Activated CD8-positive, alpha-beta memory T cell treated with anti-CD3 and anti-CD28 coated beads for 36 hours (primary cell): Measurements from ENCODE around the gene ADIRF. TPM values are rescaled to one million over a fixed set of nuclear protein-coding genes. Genes with fewer than 3 reads are reported as not detected.
"Not testable (repeated sequence)": the region's sequence is repeated elsewhere in the genome, so short reads cannot be mapped to it uniquely, and the experiment has no call there.

Source experiments
- CTCF ChIA-PET: fragments of 350-600 bp; sonication (Branson Sonifier 250); formaldehyde crosslinking; loops from one replicate; lab custom pipeline; 2021; ENCODE audit warnings: antibody characterized with exemption; lab: Charles Lee
- POLR2A ChIA-PET: fragments of 350-600 bp; sonication (Branson Sonifier 250); formaldehyde crosslinking; loops from one replicate; lab custom pipeline; 2021; ENCODE audit warnings: antibody characterized with exemption; lab: Charles Lee
- total RNA-seq, 2 experiments: library from RNA; stranded (reverse); gene quantifications; one replicate each; pipeline ENCODE4 v1.2.3, GENCODE V29; 2021

The ADIRF gene
- total RNA-seq, 2 experiments from 2014 or later: not detected

- ChIA-PET POLR2A (interaction anchor here (1.0 kb wide), 1 partner anchor 123 kb away, joined by 5 read pairs; no protein-coding TSS in a partner anchor), CTCF (interaction anchor here (0.6 to 1.5 kb wide), 3 partner anchors 10 to 89 kb away, joined by 3 to 6 read pairs (median 4); no protein-coding TSS in a partner anchor)
Observed at GRCh38 chr10:86970162-86970981, 2.1 kb downstream of the ADIRF start.

DNA sequence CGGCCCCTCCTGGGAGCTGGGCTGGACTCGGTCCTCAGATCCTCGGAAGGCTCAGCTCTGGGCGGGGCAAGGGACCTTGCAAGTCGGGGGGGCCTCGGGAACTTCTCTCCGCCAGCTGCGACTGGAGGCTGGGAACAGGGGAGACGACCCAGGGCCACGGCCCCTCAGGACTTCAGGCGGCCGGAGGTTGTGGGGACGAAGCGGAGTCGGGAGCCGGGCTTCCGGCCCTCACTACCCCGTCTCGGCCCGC lies 2.6 kb downstream of the ADIRF start:
- ChIA-PET POLR2A (interaction anchor here (1.0 kb wide), 1 partner anchor 122 kb away, joined by 5 read pairs; no protein-coding TSS in a partner anchor), CTCF (interaction anchor here (1.5 kb wide), 1 partner anchor 11 kb away, joined by 4 read pairs; no protein-coding TSS in a partner anchor)

DNA sequence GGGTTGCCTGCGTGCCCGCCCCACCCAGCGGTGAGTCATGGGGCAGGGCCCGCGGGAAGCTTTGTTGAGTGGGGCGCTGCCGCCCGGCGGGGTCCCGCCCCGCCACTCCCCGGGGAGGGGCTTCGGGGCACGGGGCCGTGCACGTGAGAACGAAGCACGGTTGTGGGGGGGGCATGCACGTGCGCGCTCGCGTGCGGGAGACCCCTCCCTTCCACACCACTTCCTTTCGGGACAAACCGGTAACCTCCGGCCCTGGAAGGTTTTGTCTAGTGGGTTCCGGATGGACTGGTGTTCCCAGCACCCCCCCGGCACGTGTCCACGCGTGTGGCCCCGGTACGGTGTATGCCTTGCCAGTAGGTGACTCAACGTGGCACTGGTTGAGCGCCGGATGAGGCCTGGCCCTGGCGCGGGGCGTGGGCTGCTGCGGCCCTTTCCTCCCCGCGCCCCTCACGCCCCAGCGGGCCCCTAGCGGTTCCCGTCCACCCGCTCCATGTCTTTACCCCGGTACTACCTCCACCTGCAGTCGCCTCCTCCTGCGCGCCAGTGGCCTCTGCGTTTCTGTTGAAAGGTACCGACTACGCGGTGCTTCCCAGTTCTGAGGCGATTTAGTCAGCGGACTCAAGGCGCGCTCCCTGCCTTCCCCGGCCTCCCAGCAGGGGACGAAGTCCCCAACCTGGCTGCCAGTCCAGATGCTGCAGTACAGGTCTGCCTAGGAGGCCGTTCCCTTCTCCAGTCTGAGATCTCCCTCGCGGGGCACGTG lies 3.1 kb downstream of the ADIRF start:
- ChIA-PET CTCF (interaction anchor here (1.5 kb wide), 1 partner anchor 11 kb away, joined by 4 read pairs; no protein-coding TSS in a partner anchor), POLR2A (interaction anchor here (1.0 kb wide), 1 partner anchor 122 kb away, joined by 5 read pairs; no protein-coding TSS in a partner anchor)

DNA sequence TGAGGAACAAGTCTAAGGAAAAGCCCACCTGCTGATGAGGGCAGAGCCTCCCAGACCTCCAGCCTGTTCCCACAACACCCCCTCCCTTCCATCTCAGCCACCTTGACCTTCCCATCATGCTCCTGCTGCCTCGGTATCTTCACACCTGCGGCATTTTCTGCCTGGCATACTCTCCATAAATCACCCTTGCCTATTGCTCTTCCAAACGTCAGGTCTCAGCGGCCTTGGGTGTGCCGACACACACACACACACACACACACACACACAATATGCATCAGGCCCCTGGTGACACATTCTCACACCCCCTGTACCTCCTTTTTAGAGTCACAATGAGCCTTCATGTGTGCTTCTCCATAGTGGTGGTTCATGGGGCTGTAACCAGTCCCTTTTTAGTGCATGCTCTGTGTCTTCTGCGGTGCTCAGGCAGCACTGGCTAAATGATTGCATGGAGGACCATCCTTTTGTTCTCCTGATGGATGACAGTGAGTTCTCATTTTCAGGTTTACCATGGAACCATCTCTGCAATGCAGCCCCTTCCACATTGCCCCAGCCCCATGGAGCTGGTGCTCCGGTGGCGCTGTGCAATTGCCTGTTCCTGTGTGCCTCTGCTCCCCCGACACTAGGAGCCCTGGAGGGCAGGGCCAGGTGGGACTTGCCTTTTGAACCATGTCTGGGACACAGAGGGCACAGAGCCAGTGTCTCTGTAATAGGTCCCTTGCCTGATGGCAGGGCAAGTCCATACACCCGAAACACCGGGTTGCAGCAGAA lies 4.5 kb downstream of the ADIRF start:
- POLR2A ChIA-PET: no interaction called here

DNA sequence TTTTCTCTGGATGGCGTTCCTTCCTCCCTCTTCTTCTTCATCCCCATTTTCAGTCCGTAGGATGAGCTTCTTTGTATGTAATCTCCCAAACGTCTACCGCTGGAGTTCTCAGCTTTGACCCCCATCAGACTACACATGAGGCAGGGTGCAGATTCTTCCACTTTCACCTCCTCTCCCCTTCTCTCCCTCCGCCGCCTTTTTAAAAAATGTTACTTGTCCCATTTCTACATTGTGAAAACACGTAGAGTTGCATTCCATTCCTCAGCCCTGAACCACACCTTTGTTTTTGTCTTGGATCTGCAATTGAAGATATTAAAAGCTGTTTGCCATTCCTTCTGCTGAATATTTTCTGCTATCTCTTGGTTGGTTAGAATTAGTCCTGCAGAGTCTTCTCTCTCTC lies 6.2 kb downstream of the ADIRF start:
- CTCF ChIA-PET: interaction anchor here (0.7 kb wide), 1 partner anchor 109 kb away, joined by 3 read pairs; no protein-coding TSS in a partner anchor
- POLR2A ChIA-PET: no interaction called here

More for the DNA sequence above, 4.5 kb downstream of the ADIRF start:
- CTCF ChIA-PET: no interaction called here

DNA sequence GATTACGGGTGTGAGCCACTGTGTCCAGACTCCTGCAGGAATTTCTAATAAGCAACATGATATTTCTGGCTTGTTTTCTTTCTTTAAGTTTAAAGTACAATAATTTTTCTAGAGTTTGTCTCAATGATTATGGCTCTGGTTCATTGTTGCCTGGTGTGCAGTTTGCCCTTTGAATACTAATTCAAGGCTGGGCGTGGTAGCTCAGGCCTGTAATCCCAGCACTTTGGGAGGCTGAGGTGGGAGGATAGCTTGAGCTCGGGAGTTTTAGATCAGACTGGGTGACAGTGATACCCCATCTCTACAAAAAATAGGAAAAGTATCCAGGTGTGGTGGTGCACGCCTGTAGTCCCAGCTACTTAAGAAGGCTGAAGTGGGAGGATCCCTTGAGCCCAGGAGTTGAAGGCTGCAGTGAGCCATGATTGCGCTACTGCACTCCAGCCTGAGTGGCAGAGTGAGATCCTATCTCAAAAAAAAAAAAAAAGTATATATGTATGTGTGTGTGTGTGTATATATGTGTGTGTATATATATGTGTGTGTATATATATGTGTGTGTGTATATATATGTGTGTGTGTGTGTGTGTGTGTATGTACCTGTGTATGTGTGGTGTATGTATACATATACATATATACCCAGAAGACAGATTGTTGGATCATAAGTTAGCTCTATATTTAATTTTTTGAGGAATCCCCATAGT lies 8.2 kb downstream of the ADIRF start:
- ChIA-PET POLR2A (no interaction called here), CTCF (interaction anchor here (0.6 kb wide), 2 partner anchors 47 to 98 kb away, joined by 3 to 4 read pairs; no protein-coding TSS in a partner anchor)

GRCh38 chr10:86978457-86978856 lies 10.2 kb downstream of the ADIRF start:
- POLR2A ChIA-PET: not testable (repeated sequence)
- CTCF ChIA-PET: interaction anchor here (1.1 kb wide), 1 partner anchor 12 kb away, joined by 3 read pairs; no protein-coding TSS in a partner anchor

- CTCF ChIA-PET: no interaction called here
- POLR2A ChIA-PET: no interaction called here
Observed at GRCh38 chr10:86979296-86979818, 11.1 kb downstream of the ADIRF start.

GRCh38 chr10:86979977-86980448 lies 11.7 kb downstream of the ADIRF start:
- ChIA-PET POLR2A (no interaction called here), CTCF (no interaction called here)

GRCh38 chr10:86981020-86981419 lies 12.7 kb downstream of the ADIRF start:
- CTCF ChIA-PET: not testable (repeated sequence)

DNA sequence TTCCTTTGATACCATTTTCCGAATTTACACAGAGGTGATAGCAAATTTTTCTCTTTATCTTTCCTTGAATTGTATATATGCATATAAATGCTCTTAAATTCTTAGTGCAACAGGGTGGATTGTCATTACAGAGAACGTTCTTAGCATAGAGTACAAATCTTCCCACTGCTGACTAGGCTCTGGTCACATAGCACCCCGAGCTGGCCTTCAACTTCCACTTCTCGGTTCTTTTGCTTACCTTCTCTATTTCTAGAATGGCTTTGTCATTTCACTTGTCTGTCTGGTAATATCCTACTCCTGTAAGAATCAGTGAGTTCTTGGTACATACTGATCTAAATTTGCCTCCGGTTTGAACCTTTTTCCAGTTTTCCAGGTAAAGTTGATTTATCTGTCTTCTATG lies 13.4 kb downstream of the ADIRF start:
- POLR2A ChIA-PET: no interaction called here

More at GRCh38 chr10:86981020-86981419, 12.7 kb downstream of the ADIRF start:
- POLR2A ChIA-PET: not testable (repeated sequence)

GRCh38 chr10:86984498-86984897 lies 16.2 kb downstream of the ADIRF start:
- CTCF ChIA-PET, POLR2A ChIA-PET: not testable (repeated sequence)

More for the DNA sequence above, 13.4 kb downstream of the ADIRF start:
- CTCF ChIA-PET: no interaction called here

DNA sequence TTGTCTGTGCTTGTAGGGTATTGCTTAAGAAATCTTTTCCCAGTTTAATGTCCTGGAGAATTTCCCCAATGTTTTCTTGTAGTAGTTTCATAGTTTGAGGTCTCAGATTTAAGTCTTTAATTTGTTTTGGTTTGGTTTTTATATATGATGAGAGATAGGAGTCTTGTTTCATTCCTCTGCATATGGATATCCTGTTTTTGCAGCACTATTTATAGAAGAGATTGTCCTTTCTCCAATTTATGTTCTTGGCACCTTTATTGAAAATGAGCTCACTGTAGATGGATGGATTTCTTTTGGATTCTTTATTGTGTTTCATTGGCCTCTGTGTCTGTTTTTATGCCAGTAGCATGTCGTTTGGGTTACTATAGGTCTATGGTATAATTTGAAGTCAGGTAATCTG lies 20.2 kb downstream of the ADIRF start:
- ChIA-PET CTCF (no interaction called here), POLR2A (no interaction called here)

- POLR2A ChIA-PET, CTCF ChIA-PET: not testable (repeated sequence)
Observed at GRCh38 chr10:86991362-86991761, 23.1 kb downstream of the ADIRF start.

- ChIA-PET POLR2A (no interaction called here), CTCF (interaction anchor here (0.6 kb wide), 1 partner anchor 53 kb away, joined by 3 read pairs; no protein-coding TSS in a partner anchor)
Observed at GRCh38 chr10:86992456-86992855, 24.2 kb downstream of the ADIRF start.

GRCh38 chr10:86992929-86993328 lies 24.6 kb downstream of the ADIRF start:
- POLR2A ChIA-PET: no interaction called here

GRCh38 chr10:86999802-87000403 lies 31.6 kb downstream of the ADIRF start:
- CTCF ChIA-PET, POLR2A ChIA-PET: not testable (repeated sequence)

More at GRCh38 chr10:86992929-86993328, 24.6 kb downstream of the ADIRF start:
- CTCF ChIA-PET: no interaction called here

DNA sequence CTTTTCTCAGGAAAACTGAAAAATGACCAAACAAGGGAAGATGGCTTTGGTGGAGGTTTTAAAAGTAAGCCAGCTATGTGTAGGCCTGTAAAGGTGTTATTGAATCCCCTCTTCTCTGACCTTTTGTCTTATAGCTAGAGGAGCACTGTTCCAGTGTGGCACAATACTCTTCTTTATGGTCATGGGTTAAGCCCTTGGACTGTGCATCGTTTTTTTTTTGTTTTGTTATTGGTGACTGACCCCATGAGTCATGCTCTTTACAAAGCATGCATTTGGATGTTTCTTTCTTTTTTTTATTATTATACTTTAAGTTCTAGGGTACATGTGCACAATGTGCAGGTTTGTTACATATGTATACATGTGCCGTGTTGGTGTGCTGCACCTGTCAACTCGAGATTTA lies 32.2 kb downstream of the ADIRF start:
- POLR2A ChIA-PET: no interaction called here
- CTCF ChIA-PET: no interaction called here
